SK-N-SH treated with all-trans-retinoic acid at 6 μM for 48 hours (cell line): Measurements from ENCODE around the gene TSEN2.
A peak's percentile ranks its signal among the peaks of the same experiment; 100 is the strongest.

Experiments
- ATAC-seq: fragments of 200-7000 bp; cut with Tn5 transposase; 3 replicates; pipeline ENCODE4 v1.9.1; 2020; ENCODE audit warnings: mild to moderate bottlenecking, moderate library complexity
- ARNTL ChIP-seq: fragments of 450-650 bp; formaldehyde crosslinking; IDR thresholded peaks from 2 replicates; pipeline ENCODE4 v1.5.0; 2020; ENCODE audit warnings: low read depth, mild to moderate bottlenecking, moderate library complexity, borderline replicate concordance
- BACH2 ChIP-seq: fragments of 250-450 bp; sonication (Bioruptor Pico); IDR thresholded peaks from 2 replicates; pipeline ENCODE4 v1.9.0; 2021; ENCODE audit warnings: mild to moderate bottlenecking, borderline replicate concordance
- CSDC2 ChIP-seq: fragments of 250-450 bp; sonication (Bioruptor Pico); IDR thresholded peaks from 2 replicates; pipeline ENCODE4 v1.5.0; 2020; ENCODE audit warnings: mild to moderate bottlenecking, moderate library complexity
- CSRNP3 ChIP-seq: fragments of 250-450 bp; sonication (Bioruptor Pico); IDR thresholded peaks from 2 replicates; pipeline ENCODE4 v1.5.1; 2021; ENCODE audit warnings: mild to moderate bottlenecking, moderate library complexity
- ESRRG ChIP-seq: fragments of 250-450 bp; sonication (Bioruptor Pico); IDR thresholded peaks from 2 replicates; pipeline ENCODE4 v1.6.1; 2021; ENCODE audit warnings: mild to moderate bottlenecking
- GLIS3 ChIP-seq: fragments of 250-450 bp; sonication (Bioruptor Pico); IDR thresholded peaks from 2 replicates; pipeline ENCODE4 v1.5.0; 2020; ENCODE audit warnings: mild to moderate bottlenecking, moderate library complexity
- ISL1 ChIP-seq: fragments of 250-450 bp; sonication (Bioruptor Pico); IDR thresholded peaks from 2 replicates; pipeline ENCODE4 v2.1.2; 2022; ENCODE audit warnings: mild to moderate bottlenecking, moderate library complexity
- OSR1 ChIP-seq: fragments of 250-450 bp; sonication (Bioruptor Pico); IDR thresholded peaks from 2 replicates; pipeline ENCODE4 v1.8.0; 2022; ENCODE audit warnings: moderate library complexity, mild to moderate bottlenecking, inconsistent platforms
- PATZ1 ChIP-seq: fragments of 250-450 bp; sonication (Bioruptor Pico); IDR thresholded peaks from 2 replicates; pipeline ENCODE4 v1.8.0; 2020; ENCODE audit warnings: mild to moderate bottlenecking, moderate library complexity, borderline replicate concordance
- PPARA ChIP-seq: fragments of 250-450 bp; sonication (Bioruptor Pico); IDR thresholded peaks from 2 replicates; pipeline ENCODE4 v1.5.0; 2020; ENCODE audit warnings: mild to moderate bottlenecking, borderline replicate concordance
- SNAI2 ChIP-seq: fragments of 250-450 bp; sonication (Bioruptor Pico); IDR thresholded peaks from 2 replicates; pipeline ENCODE4 v1.5.0; 2020; ENCODE audit warnings: mild to moderate bottlenecking, moderate library complexity
- TCF4 ChIP-seq: fragments of 250-450 bp; sonication (Bioruptor Pico); IDR thresholded peaks from 2 replicates; pipeline ENCODE4 v1.8.0; 2021; ENCODE audit warnings: mild to moderate bottlenecking, moderate library complexity, borderline replicate concordance
- TOX ChIP-seq: fragments of 250-450 bp; sonication (Bioruptor Pico); IDR thresholded peaks from 2 replicates; pipeline ENCODE4 v1.8.0; 2021; ENCODE audit warnings: mild to moderate bottlenecking, moderate library complexity, borderline replicate concordance
- TSHZ2 ChIP-seq: fragments of 250-450 bp; sonication (Bioruptor Pico); IDR thresholded peaks from 2 replicates; pipeline ENCODE4 v1.5.0; 2020; ENCODE audit warnings: mild to moderate bottlenecking, moderate library complexity
- ZC3H10 ChIP-seq: fragments of 250-450 bp; sonication (Bioruptor Pico); IDR thresholded peaks from 2 replicates; pipeline ENCODE4 v1.5.1; 2021; ENCODE audit warnings: mild to moderate bottlenecking, moderate library complexity
- ZFP3 ChIP-seq: fragments of 250-450 bp; sonication (Bioruptor Pico); IDR thresholded peaks from 2 replicates; pipeline ENCODE4 v1.5.0; 2020; ENCODE audit warnings: mild to moderate bottlenecking, moderate library complexity
- ZFP30 ChIP-seq: fragments of 450-650 bp; formaldehyde crosslinking; IDR thresholded peaks from 2 replicates; pipeline ENCODE4 v1.5.0; 2022; ENCODE audit warnings: mild to moderate bottlenecking, moderate library complexity
- ZNF565 ChIP-seq: fragments of 450-650 bp; formaldehyde crosslinking; conservative IDR thresholded peaks from 2 replicates; pipeline ENCODE4 v1.5.0; 2020; ENCODE audit warnings: low read depth, mild to moderate bottlenecking, moderate library complexity
- ZNF70 ChIP-seq: fragments of 450-650 bp; formaldehyde crosslinking; IDR thresholded peaks from 2 replicates; pipeline ENCODE4 v1.5.0; 2020; ENCODE audit warnings: mild to moderate bottlenecking, moderate library complexity
- ZNF8 ChIP-seq: fragments of 450-650 bp; formaldehyde crosslinking; IDR thresholded peaks from 2 replicates; pipeline ENCODE4 v1.5.0; 2020; ENCODE audit warnings: mild to moderate bottlenecking, moderate library complexity
- TF ChIP-seq, protein P1 (sequence below): fragments of 250-450 bp; sonication (Bioruptor Pico); IDR thresholded peaks from 2 replicates; pipeline ENCODE4 v1.5.1; 2020; ENCODE audit warnings: low read depth, mild to moderate bottlenecking, moderate library complexity

TSEN2 gene

GRCh38 chr3:12463686-12464085 is 20.6 kb upstream of the TSEN2 start:
- TF ChIP-seq ESRRG (no peak), TOX (no peak), TSHZ2 (no peak), ZC3H10 (CRISPR knock-in tag) (no peak), ZFP3 (CRISPR knock-in tag) (no peak), PPARA (no peak), ZFP30 (no peak), OSR1 (no peak), ZNF565 (no peak), GLIS3 (CRISPR knock-in tag) (no peak), SNAI2 (CRISPR knock-in tag) (no peak), ARNTL (CRISPR knock-in tag) (no peak), CSRNP3 (CRISPR knock-in tag) (no peak), PATZ1 (no peak), ZNF8 (CRISPR knock-in tag) (no peak), ISL1 (CRISPR knock-in tag) (no peak), CSDC2 (no peak), ZNF70 (no peak), BACH2 (no peak)
- TF ChIP-seq, protein P1, sequence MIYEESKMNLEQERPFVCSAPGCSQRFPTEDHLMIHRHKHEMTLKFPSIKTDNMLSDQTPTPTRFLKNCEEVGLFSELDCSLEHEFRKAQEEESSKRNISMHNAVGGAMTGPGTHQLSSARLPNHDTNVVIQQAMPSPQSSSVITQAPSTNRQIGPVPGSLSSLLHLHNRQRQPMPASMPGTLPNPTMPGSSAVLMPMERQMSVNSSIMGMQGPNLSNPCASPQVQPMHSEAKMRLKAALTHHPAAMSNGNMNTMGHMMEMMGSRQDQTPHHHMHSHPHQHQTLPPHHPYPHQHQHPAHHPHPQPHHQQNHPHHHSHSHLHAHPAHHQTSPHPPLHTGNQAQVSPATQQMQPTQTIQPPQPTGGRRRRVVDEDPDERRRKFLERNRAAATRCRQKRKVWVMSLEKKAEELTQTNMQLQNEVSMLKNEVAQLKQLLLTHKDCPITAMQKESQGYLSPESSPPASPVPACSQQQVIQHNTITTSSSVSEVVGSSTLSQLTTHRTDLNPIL (CRISPR knock-in tag): no peak
- ATAC-seq: no peak

DNA sequence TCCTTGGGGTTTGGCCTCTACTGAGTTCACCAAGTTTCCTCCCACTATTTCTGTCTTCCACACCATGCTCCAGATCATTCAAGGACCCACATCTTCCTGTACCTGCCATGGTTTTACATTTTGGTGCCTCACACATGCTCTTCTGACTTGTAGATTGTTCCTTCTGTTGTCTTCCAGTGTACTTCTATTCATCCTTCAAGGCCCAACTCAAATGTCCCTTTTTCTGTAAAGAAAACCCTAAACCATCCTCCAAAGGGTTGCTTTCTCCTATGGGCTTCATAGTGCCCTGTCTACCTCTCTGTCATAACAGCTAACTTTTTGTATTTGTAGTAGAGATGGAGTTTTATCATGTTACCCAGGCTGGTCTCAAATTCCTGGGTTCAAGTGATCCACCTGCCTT is 20.1 kb upstream of the TSEN2 start:
- no peak for ATAC-seq
- TF ChIP-seq TCF4 (CRISPR knock-in tag): no peak
- TF ChIP-seq PATZ1: no peak
- TF ChIP-seq ZFP3 (CRISPR knock-in tag): peak; percentile 73; the same call in 1 of the 2 replicates

DNA sequence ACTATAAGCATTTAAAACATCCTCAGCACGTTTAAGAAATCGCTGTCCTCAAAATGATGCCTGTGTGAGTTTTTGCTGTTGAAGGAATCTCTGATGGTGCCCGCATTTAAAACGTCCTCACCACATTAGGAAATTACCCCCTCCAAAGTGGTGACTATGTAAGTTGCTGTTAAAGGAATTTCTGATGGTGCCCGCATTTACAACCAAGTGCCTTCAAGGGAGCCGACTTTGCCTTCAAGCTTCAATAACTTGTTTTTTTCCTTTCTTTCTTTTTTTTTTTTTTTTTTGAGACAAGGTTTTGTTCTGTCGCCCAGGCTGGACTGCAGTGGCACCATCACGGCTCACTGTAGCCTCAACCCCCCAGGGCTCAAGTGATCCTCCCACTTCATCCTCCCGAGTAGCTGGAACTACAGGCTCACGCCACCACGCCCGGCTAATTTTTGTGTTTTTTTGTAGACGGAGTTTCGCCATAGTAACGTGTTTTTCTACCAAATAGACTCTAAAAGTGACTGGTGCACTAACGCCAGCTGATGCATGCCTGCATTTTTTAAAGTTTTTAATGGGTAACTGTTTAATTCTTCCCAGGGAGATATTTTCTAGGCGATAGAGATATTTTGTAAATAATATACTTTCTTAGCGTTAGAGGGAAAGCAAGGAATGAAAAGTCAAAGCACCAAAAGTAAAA is 19.0 kb upstream of the TSEN2 start:
- no peak for ATAC-seq
- TF ChIP-seq CSRNP3 (CRISPR knock-in tag) (no peak), ZFP30 (no peak), ZNF8 (CRISPR knock-in tag) (no peak), PPARA (no peak), ISL1 (CRISPR knock-in tag) (no peak), BACH2 (no peak), TCF4 (CRISPR knock-in tag) (no peak)
- TF ChIP-seq, protein P1 (CRISPR knock-in tag): no peak
